NCI-H345 (cell line): ENCODE data around the gene DNASE1.

Source experiments
- DNase-seq: peaks from one replicate; lab custom pipeline; 2025; lab: John Stamatoyannopoulos, UW

The DNASE1 gene

DNA sequence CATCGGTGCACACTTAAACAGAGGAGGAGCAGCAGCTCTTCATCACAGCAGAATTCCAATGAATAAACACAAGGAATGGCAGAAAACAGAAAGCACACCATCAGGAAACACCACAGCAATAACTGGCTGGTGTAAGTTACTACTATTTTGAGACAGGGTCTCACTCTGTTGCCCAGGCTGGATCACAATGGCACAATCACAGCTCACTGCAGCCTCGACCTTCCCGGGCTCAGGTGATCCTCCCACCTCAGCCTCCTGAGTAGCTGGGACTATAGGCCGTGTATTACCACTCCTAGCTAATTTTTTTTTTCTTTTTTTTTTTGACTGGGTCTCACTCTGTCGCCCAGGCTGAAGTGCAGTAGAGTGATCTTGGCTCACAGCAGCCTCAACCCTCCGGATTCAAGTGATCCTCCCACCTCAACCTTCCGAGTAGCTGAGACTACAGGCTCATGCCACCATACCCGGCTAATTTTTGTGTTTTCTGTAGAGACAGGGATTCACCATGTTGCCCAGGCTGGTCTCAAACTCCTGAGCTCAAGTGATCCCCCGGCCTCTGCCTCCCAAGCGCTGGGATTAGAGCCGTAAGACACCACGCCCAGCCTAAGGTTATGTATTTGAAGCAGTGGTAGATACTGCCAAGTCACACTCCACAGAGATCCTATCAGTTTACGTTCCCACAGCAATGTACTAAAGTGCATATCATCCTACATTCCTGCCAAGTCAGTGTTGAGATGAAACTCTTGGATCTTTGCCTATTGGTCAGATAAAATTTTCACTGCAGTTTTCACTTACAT is 42.1 kb downstream of the DNASE1 start:
- DNase-seq: no peak

DNA sequence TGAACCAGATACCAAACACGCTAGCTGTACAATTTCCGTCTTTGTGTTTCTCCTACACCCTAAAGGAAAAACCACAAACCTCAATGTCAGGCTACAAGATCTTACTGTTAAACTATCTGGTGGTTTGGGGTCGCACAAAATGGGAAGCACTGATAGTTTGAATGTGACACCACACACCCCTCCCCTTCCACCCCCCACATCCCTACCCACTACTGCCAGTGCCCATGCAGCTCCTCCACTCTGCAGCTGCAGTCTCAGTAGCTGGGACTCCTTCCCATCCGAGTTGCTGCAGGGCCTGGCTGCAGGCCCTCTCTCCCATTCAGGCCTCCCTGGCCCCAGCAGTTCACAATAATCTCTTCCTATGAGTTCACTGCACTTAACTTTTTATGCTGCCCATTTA is 44.5 kb downstream of the DNASE1 start:
- no peak for DNase-seq

GRCh38 chr16:3701531-3701930 is 47.0 kb downstream of the DNASE1 start:
- no peak for DNase-seq

- no peak for DNase-seq
These were observed 47.6 kb downstream of the DNASE1 start for GRCh38 chr16:3702082-3702481.

DNA sequence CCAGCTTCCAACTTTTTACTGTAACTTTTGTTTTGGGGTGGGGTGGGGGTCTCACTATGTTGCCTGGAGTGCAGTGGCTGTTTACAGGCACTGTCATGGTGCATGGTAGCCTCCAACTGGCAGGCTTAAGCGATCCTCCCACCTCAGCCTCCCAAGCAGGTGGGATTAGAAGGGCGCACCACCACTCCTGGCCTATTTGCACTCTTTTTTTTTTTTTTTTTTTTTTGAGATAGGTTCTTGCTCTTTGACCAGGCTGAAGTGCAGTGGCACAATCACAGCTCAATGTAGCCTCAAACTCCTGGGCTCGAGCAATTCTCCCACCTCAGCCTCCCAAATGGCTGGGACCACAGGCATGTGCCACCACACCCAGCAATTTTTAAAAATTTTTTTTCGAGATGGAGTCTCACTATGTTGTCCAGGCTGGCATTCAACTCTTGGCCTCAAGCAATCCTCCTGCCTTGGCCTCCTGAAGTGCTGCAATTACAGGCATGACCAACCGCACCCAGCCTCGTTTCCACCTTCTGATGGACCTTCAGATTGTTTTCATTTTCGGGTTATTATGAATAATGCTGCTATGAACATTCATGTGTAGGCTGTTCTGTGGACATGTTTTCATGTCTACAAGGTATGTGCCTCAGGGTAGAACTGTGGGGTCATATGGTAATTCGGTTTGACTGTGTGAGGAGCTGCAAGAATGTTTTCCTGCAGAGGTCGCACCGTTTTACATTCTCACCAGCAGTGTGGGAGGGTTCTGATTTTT is 51.9 kb downstream of the DNASE1 start:
- DNase-seq: no peak
